ENCODE data around the gene PADI3.
A peak's percentile ranks its signal among the peaks of the same experiment; 100 is the strongest.

DNA sequence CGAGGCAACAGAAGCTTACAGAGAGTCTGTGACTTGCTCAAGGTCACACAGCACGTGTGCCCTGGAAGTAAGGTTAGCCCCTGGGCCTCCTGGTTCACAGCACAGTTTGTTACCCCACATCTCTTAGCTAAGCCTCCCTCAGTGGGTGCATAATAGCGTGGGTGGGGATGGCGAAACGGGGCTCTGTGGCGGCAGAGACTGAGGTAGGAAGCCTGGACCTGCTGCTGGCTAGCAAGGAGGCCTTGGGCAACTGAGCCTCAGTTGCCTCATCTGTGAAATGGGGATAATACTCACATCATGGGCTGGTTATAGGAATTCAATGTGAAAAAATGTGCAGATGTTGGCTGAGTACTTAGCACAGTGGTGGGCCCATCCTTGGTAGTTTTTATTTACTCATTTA lies 59.7 kb downstream of the PADI3 start:
- no peak for TF ChIP-seq GABPA (IDR thresholded peaks at IDR 0.05; ENCODE audit: low read depth)
- TF ChIP-seq, protein P1, sequence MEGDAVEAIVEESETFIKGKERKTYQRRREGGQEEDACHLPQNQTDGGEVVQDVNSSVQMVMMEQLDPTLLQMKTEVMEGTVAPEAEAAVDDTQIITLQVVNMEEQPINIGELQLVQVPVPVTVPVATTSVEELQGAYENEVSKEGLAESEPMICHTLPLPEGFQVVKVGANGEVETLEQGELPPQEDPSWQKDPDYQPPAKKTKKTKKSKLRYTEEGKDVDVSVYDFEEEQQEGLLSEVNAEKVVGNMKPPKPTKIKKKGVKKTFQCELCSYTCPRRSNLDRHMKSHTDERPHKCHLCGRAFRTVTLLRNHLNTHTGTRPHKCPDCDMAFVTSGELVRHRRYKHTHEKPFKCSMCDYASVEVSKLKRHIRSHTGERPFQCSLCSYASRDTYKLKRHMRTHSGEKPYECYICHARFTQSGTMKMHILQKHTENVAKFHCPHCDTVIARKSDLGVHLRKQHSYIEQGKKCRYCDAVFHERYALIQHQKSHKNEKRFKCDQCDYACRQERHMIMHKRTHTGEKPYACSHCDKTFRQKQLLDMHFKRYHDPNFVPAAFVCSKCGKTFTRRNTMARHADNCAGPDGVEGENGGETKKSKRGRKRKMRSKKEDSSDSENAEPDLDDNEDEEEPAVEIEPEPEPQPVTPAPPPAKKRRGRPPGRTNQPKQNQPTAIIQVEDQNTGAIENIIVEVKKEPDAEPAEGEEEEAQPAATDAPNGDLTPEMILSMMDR (IDR thresholded peaks at IDR 0.05; ENCODE audit: insufficient read depth, low read length) = no peak
- 0 out of 2 replicates have a peak, but pooled peaks have one; percentile 38 for TF ChIP-seq POLR2AphosphoS5 (IDR thresholded peaks at IDR 0.05; ENCODE audit: low read depth)
- TF ChIP-seq, protein P2, sequence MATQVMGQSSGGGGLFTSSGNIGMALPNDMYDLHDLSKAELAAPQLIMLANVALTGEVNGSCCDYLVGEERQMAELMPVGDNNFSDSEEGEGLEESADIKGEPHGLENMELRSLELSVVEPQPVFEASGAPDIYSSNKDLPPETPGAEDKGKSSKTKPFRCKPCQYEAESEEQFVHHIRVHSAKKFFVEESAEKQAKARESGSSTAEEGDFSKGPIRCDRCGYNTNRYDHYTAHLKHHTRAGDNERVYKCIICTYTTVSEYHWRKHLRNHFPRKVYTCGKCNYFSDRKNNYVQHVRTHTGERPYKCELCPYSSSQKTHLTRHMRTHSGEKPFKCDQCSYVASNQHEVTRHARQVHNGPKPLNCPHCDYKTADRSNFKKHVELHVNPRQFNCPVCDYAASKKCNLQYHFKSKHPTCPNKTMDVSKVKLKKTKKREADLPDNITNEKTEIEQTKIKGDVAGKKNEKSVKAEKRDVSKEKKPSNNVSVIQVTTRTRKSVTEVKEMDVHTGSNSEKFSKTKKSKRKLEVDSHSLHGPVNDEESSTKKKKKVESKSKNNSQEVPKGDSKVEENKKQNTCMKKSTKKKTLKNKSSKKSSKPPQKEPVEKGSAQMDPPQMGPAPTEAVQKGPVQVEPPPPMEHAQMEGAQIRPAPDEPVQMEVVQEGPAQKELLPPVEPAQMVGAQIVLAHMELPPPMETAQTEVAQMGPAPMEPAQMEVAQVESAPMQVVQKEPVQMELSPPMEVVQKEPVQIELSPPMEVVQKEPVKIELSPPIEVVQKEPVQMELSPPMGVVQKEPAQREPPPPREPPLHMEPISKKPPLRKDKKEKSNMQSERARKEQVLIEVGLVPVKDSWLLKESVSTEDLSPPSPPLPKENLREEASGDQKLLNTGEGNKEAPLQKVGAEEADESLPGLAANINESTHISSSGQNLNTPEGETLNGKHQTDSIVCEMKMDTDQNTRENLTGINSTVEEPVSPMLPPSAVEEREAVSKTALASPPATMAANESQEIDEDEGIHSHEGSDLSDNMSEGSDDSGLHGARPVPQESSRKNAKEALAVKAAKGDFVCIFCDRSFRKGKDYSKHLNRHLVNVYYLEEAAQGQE (IDR thresholded peaks at IDR 0.05; ENCODE audit: insufficient replicate concordance, low read depth) = no peak
